ENCODE data around the gene HS6ST1.

The HS6ST1 gene

GRCh38 chr2:128313931-128314347, 4.7 kb downstream of the HS6ST1 start:
- TF ChIP-seq CTCF (conservative IDR thresholded peaks at IDR 0.05; ENCODE audit: low read depth, low read length): no peak

GRCh38 chr2:128313091-128313836, 5.4 kb downstream of the HS6ST1 start:
- Histone ChIP-seq H2AFZ (ENCODE audit: low read depth) (no peak overlapping the region), H3K27me3 (ENCODE audit: insufficient read depth, low read depth) (no peaks in the 10 kb centered on the region), H3K36me3 (ENCODE audit: insufficient read depth) (no peaks in the 10 kb centered on the region), H3K4me1 (ENCODE audit: low read depth, poor library complexity, severe bottlenecking) (no peaks in the 10 kb centered on the region), H3K4me2 (no peak overlapping the region), H4K20me1 (ENCODE audit: insufficient read depth) (no peaks in the 10 kb centered on the region), H3K9ac (no peak overlapping the region), H3K79me2 (ENCODE audit: insufficient read depth, low read depth) (no peaks in the 10 kb centered on the region; the same call in 1 of the 2 replicates), H3K27ac (no peak overlapping the region), H3K4me3 (IDR thresholded peaks at IDR 0.05; ENCODE audit: insufficient read depth, low read depth, low read length) (no peak overlapping the region)
- no peak for TF ChIP-seq CTCF (conservative IDR thresholded peaks at IDR 0.05; ENCODE audit: low read depth, low read length)

More at GRCh38 chr2:128313931-128314347, 4.7 kb downstream of the HS6ST1 start:
- no peak overlapping the region for H3K4me2 ChIP-seq
- no peaks in the 10 kb centered on the region; the same call in 1 of the 2 replicates for H3K79me2 ChIP-seq (ENCODE audit: insufficient read depth, low read depth)
- H3K9ac ChIP-seq: no peak overlapping the region
- no peak overlapping the region for H2AFZ ChIP-seq (ENCODE audit: low read depth)
- H3K27ac ChIP-seq: no peak overlapping the region
- H3K4me3 ChIP-seq (IDR thresholded peaks at IDR 0.05; ENCODE audit: insufficient read depth, low read depth, low read length): no peak overlapping the region
- H3K4me1 ChIP-seq (ENCODE audit: low read depth, poor library complexity, severe bottlenecking): no peaks in the 10 kb centered on the region
- H3K27me3 ChIP-seq (ENCODE audit: insufficient read depth, low read depth): no peaks in the 10 kb centered on the region
- no peaks in the 10 kb centered on the region for H4K20me1 ChIP-seq (ENCODE audit: insufficient read depth)
- H3K36me3 ChIP-seq (ENCODE audit: insufficient read depth): no peaks in the 10 kb centered on the region

- no peak overlapping the region for H2AFZ ChIP-seq (ENCODE audit: low read depth)
- H3K27ac ChIP-seq: no peak overlapping the region
- TF ChIP-seq CTCF (conservative IDR thresholded peaks at IDR 0.05; ENCODE audit: low read depth, low read length): no peak
- H3K4me2 ChIP-seq: no peak overlapping the region
- H3K36me3 ChIP-seq (ENCODE audit: insufficient read depth): no peaks in the 10 kb centered on the region
- no peak overlapping the region for H3K4me3 ChIP-seq (IDR thresholded peaks at IDR 0.05; ENCODE audit: insufficient read depth, low read depth, low read length)
- H3K27me3 ChIP-seq (ENCODE audit: insufficient read depth, low read depth): no peaks in the 10 kb centered on the region
- no peaks in the 10 kb centered on the region for H4K20me1 ChIP-seq (ENCODE audit: insufficient read depth)
- no peaks in the 10 kb centered on the region; the same call in 1 of the 2 replicates for H3K79me2 ChIP-seq (ENCODE audit: insufficient read depth, low read depth)
- no peaks in the 10 kb centered on the region for H3K4me1 ChIP-seq (ENCODE audit: low read depth, poor library complexity, severe bottlenecking)
- no peak overlapping the region for H3K9ac ChIP-seq
Observed at GRCh38 chr2:128312411-128312810, 6.3 kb downstream of the HS6ST1 start.

- Histone ChIP-seq H4K20me1 (ENCODE audit: insufficient read depth) (no peaks in the 10 kb centered on the region), H3K9ac (no peak overlapping the region), H2AFZ (ENCODE audit: low read depth) (no peak overlapping the region), H3K79me2 (ENCODE audit: insufficient read depth, low read depth) (no peaks in the 10 kb centered on the region; the same call in 1 of the 2 replicates), H3K27me3 (ENCODE audit: insufficient read depth, low read depth) (no peaks in the 10 kb centered on the region), H3K27ac (no peak overlapping the region), H3K4me3 (IDR thresholded peaks at IDR 0.05; ENCODE audit: insufficient read depth, low read depth, low read length) (no peak overlapping the region), H3K4me2 (no peak overlapping the region), H3K4me1 (ENCODE audit: low read depth, poor library complexity, severe bottlenecking) (no peaks in the 10 kb centered on the region), H3K36me3 (ENCODE audit: insufficient read depth) (no peaks in the 10 kb centered on the region)
- TF ChIP-seq CTCF (conservative IDR thresholded peaks at IDR 0.05; ENCODE audit: low read depth, low read length): no peak
Observed at GRCh38 chr2:128311755-128312341, 6.8 kb downstream of the HS6ST1 start.
